Ovary (tissue), 9 donors: ENCODE results near the gene PSMD5. TPM values are rescaled to one million over a fixed set of nuclear protein-coding genes. Genes with fewer than 3 reads are reported as not detected.

Source experiments
- DNase-seq, 5 donors: peaks; one replicate each; pipeline ENCODE4 v3.0.0-alpha.2; 2019 to 2020
- H3K27ac ChIP-seq, 2 donors: fragments of 200-600 bp; one replicate each; pipeline versions ENCODE4 v1.5.1 to v1.8.0; 2019 to 2022
- H3K27me3 ChIP-seq: fragments of 200-600 bp; one replicate; pipeline ENCODE4 v1.8.0; 2022
- H3K36me3 ChIP-seq: fragments of 200-600 bp; sonication (generic); one replicate; pipeline ENCODE4 v1.5.1; 2019
- H3K4me1 ChIP-seq: one replicate; pipeline ENCODE4 v1.8.1; 2013; ENCODE audit warnings: mild to moderate bottlenecking, moderate library complexity; ENCODE audit not compliant: insufficient read depth
- H3K4me3 ChIP-seq: fragments of 200-600 bp; sonication (generic); one replicate; pipeline ENCODE4 v1.5.1; 2017
- H3K9me3 ChIP-seq, 2 donors: fragments of 200-600 bp in 1 of 2; sonication (generic) in 1 of 2; one replicate each; pipeline versions ENCODE4 v1.5.1 to v1.8.1; 2013 to 2019; ENCODE audit warnings: mild to moderate bottlenecking in 1 of 2, moderate library complexity in 1 of 2
- CTCF ChIP-seq, 3 donors: fragments of 450-650 bp in 2 of 3; fragments of 200-600 bp in 1 of 3; IDR thresholded peaks; one replicate each; pipeline versions ENCODE4 v1.5.1 to v1.8.0; 2016 to 2022; ENCODE audit warnings: antibody characterized with exemption in 3 of 3, mild to moderate bottlenecking in 1 of 3
- EP300 ChIP-seq: sonication (generic); formaldehyde crosslinking; IDR thresholded peaks from one replicate; pipeline ENCODE4 v1.6.1; 2017; ENCODE audit warnings: antibody characterized with exemption
- POLR2A ChIP-seq: fragments of 450-650 bp; IDR thresholded peaks from one replicate; pipeline ENCODE4 v1.6.1; 2017; ENCODE audit warnings: antibody characterized with exemption, mild to moderate bottlenecking, moderate library complexity
- WGBS, 3 donors: extraction: QIAGEN DNeasy Blood & Tissue Kit in 1 of 3; methylation state at CpG; one replicate each; pipeline versions ENCODE4 v1.1.5 to v1.1.7; 2013 to 2017; 5-methylcytosine and 5-hydroxymethylcytosine counted together
- intact Hi-C, 4 donors: fragments of 100-400 bp; cut with DNase I; formaldehyde crosslinking; loops; one replicate each; pipeline versions ENCODE4 v1.11.0 to v1.15.1; 2022 to 2023
- polyA plus RNA-seq, 2 donors: library from polyadenylated mRNA; stranded (reverse); fragments of 200-250 nt in 1 of 2; fragments of 350-450 nt in 1 of 2; fragmentation: Illumina TruSeq in 1 of 2; extraction: RNeasy Lipid Tissue Mini Kit (QIAGEN cat#74804) in 1 of 2; gene quantifications; one replicate each; pipeline ENCODE4 v1.2.3, GENCODE V29; 2013 to 2014
- total RNA-seq, 7 donors: library from RNA; depleted of rRNA in 2 of 7; stranded (reverse); fragments of >200 nt in 2 of 7; fragmentation: NEBNext Ultra II Directional in 3 of 7; extraction: Animal tissue kit (Norgen Biotek cat#: 25700) in 3 of 7; gene quantifications; one replicate each; pipeline versions ENCODE4 v1.1.0 to v1.2.4, GENCODE V29; 2016 to 2023
- donor health status: DM: no; HTN: no; CAD: no; lungs with moderate emphysema.
- donor health status: DM: no; HTN: no; CAD: no.
- donor health status: Bipolar disorder and iron deficiency.
- donor health status: DM: yes; HTN: yes; CAD: no.
- donor health status: DM: no; HTN: no; CAD: no.
- donor health status: DM: yes; HTN: yes; CAD: no.

Gene PSMD5
- total and polyA plus RNA-seq, 9 donors = 13.4 to 49.2 (median 36.9) TPM

GRCh38 chr9:120854596-120855327 is 12.0 kb upstream of the PSMD5 start:
- WGBS, 3 donors = 66 to 71% (median 66%) methylated on average over 3 of the region's 3 CpGs
- no peak overlapping the region for H3K4me3 ChIP-seq
- DNase-seq = no peak
- no peaks in the 10 kb centered on the region for H3K9me3 ChIP-seq
- TF ChIP-seq EP300 (no peak), POLR2A (no peak), CTCF (IDR thresholded peaks at IDR 0.05) (no peak)
- H3K36me3 ChIP-seq = no peaks in the 10 kb centered on the region
- intact Hi-C loops = no loop called here
- H3K27me3 ChIP-seq = no peaks in the 10 kb centered on the region
- H3K27ac ChIP-seq = no peak overlapping the region
- no peaks in the 10 kb centered on the region for H3K4me1 ChIP-seq

DNA sequence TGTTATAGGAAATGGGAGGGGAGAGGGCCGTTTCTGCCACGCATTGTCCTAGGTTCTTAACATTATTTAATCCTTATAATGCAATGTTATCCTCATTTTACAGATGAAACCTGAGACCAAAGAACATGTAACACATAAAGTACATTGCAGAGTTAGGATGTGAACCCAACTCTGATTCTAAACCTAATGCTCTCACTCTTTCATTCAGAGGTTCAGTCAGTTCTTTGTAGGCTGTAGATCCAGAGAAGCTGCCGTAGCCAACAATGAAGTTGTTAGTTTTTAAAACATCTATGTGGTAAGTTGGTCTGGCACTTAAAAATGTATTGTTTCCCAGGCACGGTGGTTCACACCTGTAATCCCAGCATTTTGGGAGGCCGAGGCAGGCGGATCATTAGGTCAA is 10.5 kb upstream of the PSMD5 start:
- H3K27ac ChIP-seq = no peak overlapping the region
- no peak for DNase-seq

DNA sequence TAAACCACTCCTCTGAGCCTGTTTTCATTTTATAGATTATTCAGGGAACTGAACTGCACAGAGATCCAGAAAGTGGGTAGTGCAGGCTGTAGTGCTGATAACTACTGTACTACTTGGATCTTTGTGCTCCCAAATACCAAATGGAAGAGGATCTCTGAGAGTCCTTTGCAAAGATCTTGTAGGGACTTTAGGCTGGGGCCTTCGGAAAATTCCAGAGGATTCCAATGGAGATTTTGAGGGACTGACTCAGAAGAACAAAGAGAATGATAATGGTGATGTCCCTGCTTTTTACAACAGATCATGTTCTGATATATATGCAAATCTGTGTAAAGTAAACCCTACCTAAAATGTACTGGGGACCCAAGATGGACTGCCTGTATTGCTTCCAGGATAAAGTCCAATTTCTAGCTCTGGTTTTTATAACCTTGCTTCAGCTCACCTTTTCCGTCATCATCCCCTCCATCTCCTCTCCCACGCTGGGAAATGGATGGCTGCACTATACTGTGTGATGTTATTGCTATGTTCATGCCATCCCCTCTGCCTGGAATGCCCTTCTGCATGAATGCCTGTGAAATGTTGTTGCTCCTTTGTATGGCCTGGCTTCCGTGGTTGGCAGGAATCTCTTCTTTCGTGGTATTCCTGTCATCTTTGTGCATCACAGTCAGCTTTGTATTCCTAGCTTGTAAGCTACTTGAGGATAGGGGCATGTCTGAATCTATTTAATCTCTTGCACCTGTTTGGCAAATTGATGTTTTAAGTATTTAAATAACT is 9.7 kb upstream of the PSMD5 start:
- 74 to 81% (median 77%) methylated on average over 5 of the region's 5 CpGs for WGBS, 3 donors
- H3K36me3 ChIP-seq = no peaks in the 10 kb centered on the region
- intact Hi-C loops = no loop called here

More for the DNA sequence above, 10.5 kb upstream of the PSMD5 start:
- Histone ChIP-seq H3K36me3 (no peaks in the 10 kb centered on the region), H3K4me3 (no peak overlapping the region), H3K4me1 (no peaks in the 10 kb centered on the region), H3K27me3 (no peaks in the 10 kb centered on the region), H3K9me3 (no peaks in the 10 kb centered on the region)
- TF ChIP-seq EP300 (no peak), POLR2A (no peak), CTCF (IDR thresholded peaks at IDR 0.05) (no peak)
- WGBS, 3 donors = 78 to 82% (median 82%) methylated on average over 6 of the region's 6 CpGs
- intact Hi-C loops = no loop called here

GRCh38 chr9:120851449-120851848 is 8.7 kb upstream of the PSMD5 start:
- intact Hi-C loops = no loop called here
- WGBS, 3 donors = 88 to 100% (median 96%) methylated on average over 1 of the region's 1 CpG
- Histone ChIP-seq H3K9me3 (no peaks in the 10 kb centered on the region), H3K4me1 (no peaks in the 10 kb centered on the region), H3K27me3 (no peaks in the 10 kb centered on the region), H3K27ac (no peak overlapping the region), H3K36me3 (no peaks in the 10 kb centered on the region), H3K4me3 (no peak overlapping the region)
- no peak for TF ChIP-seq POLR2A
- TF ChIP-seq CTCF (IDR thresholded peaks at IDR 0.05) = no peak
- no peak for TF ChIP-seq EP300
- DNase-seq = no peak

More for the DNA sequence above, 9.7 kb upstream of the PSMD5 start:
- TF ChIP-seq POLR2A (no peak), CTCF (IDR thresholded peaks at IDR 0.05) (no peak)
- H3K27me3 ChIP-seq = no peaks in the 10 kb centered on the region
- no peaks in the 10 kb centered on the region for H3K4me1 ChIP-seq
- H3K27ac ChIP-seq = no peak overlapping the region
- no peak overlapping the region for H3K4me3 ChIP-seq
- no peaks in the 10 kb centered on the region for H3K9me3 ChIP-seq
- DNase-seq = no peak
